WTC11 (cell line): ENCODE measurements around the gene FBRS.

Experiments used
- AFF4 ChIP-seq: sonication (generic); formaldehyde crosslinking; IDR thresholded peaks from 2 replicates; pipeline ENCODE4 v1.8.1; 2023; ENCODE audit warnings: mild to moderate bottlenecking, missing genetic modification reagents, borderline replicate concordance
- CTCF ChIP-seq: fragments of 200-600 bp; IDR thresholded peaks from 2 replicates; pipeline ENCODE4 v1.8.0; 2022; ENCODE audit warnings: antibody characterized with exemption
- ESRRA ChIP-seq: sonication (generic); formaldehyde crosslinking; IDR thresholded peaks from 2 replicates; pipeline ENCODE4 v1.8.1; 2022; ENCODE audit warnings: mild to moderate bottlenecking, missing genetic modification reagents, borderline replicate concordance
- ETV6 ChIP-seq: sonication (generic); formaldehyde crosslinking; IDR thresholded peaks from 2 replicates; pipeline ENCODE4 v1.8.1; 2022; ENCODE audit warnings: mild to moderate bottlenecking, missing genetic modification reagents
- FOXJ3 ChIP-seq: sonication (generic); formaldehyde crosslinking; IDR thresholded peaks from 2 replicates; pipeline ENCODE4 v1.9.0; 2021; ENCODE audit warnings: missing genetic modification reagents, mild to moderate bottlenecking, borderline replicate concordance
- GABPB1 ChIP-seq: sonication (generic); formaldehyde crosslinking; IDR thresholded peaks from 2 replicates; pipeline ENCODE4 v1.8.1; 2023; ENCODE audit warnings: mild to moderate bottlenecking, missing genetic modification reagents
- IRF2 ChIP-seq: sonication (generic); formaldehyde crosslinking; IDR thresholded peaks from 2 replicates; pipeline ENCODE4 v1.8.0; 2022; ENCODE audit warnings: low read depth, missing genetic modification reagents, borderline replicate concordance
- MAX ChIP-seq: sonication (generic); formaldehyde crosslinking; IDR thresholded peaks from 2 replicates; pipeline ENCODE4 v1.8.0; 2022; ENCODE audit warnings: mild to moderate bottlenecking, missing genetic modification reagents
- NR1H2 ChIP-seq: sonication (generic); formaldehyde crosslinking; IDR thresholded peaks from 2 replicates; pipeline ENCODE4 v1.9.0; 2021; ENCODE audit warnings: mild to moderate bottlenecking, moderate library complexity, missing genetic modification reagents
- NR2C2 ChIP-seq: sonication (generic); formaldehyde crosslinking; IDR thresholded peaks from 2 replicates; pipeline ENCODE4 v1.8.0; 2022; ENCODE audit warnings: mild to moderate bottlenecking, missing genetic modification reagents
- SMAD3 ChIP-seq: sonication (generic); formaldehyde crosslinking; IDR thresholded peaks from 2 replicates; pipeline ENCODE4 v1.8.0; 2022; ENCODE audit warnings: missing genetic modification reagents, mild to moderate bottlenecking, borderline replicate concordance
- TEAD4 ChIP-seq: sonication (generic); formaldehyde crosslinking; IDR thresholded peaks from 2 replicates; pipeline ENCODE4 v1.8.0; 2022; ENCODE audit warnings: mild to moderate bottlenecking, missing genetic modification reagents
- ZMAT4 ChIP-seq: fragments of 250-450 bp; sonication (Bioruptor Pico); IDR thresholded peaks from 2 replicates; pipeline ENCODE4 v1.9.0; 2021; ENCODE audit warnings: mild to moderate bottlenecking
- ZNF317 ChIP-seq: sonication (generic); formaldehyde crosslinking; IDR thresholded peaks from 2 replicates; pipeline ENCODE4 v1.8.1; 2023; ENCODE audit warnings: low read depth, mild to moderate bottlenecking, moderate library complexity, missing genetic modification reagents, borderline replicate concordance

- TF ChIP-seq CTCF = no peak
- no peak for TF ChIP-seq SMAD3 (CRISPR knock-in tag)
- no peak for TF ChIP-seq NR2C2 (CRISPR knock-in tag)
- no peak for TF ChIP-seq ZNF317 (CRISPR knock-in tag)
- no peak for TF ChIP-seq ETV6 (CRISPR knock-in tag)
- TF ChIP-seq GABPB1 (CRISPR knock-in tag) = no peak
- TF ChIP-seq NR1H2 (CRISPR knock-in tag) = no peak
- TF ChIP-seq MAX (CRISPR knock-in tag) = no peak
- TF ChIP-seq ZMAT4 (CRISPR knock-in tag) = no peak
- TF ChIP-seq TEAD4 (CRISPR knock-in tag) = no peak
- TF ChIP-seq AFF4 = no peak
- TF ChIP-seq FOXJ3 (CRISPR knock-in tag) = no peak
- no peak for TF ChIP-seq IRF2 (CRISPR knock-in tag)
- no peak for TF ChIP-seq ESRRA
Measured at GRCh38 chr16:30664616-30665109, 6.4 kb downstream of the FBRS start.
